Stimulated activated CD8-positive, alpha-beta memory T cell treated with anti-CD3 and anti-CD28 coated beads, Interleukin-15, amount 100 ng/mL, for 1 hour (primary cell): Measurements from ENCODE around the gene SLC38A3.

Source experiments
- DNase-seq: peaks from one replicate; pipeline ENCODE4 v3.0.0-alpha.2; 2020; ENCODE audit warnings: low read depth

The SLC38A3 gene

GRCh38 chr3:50169232-50169832 is 35.7 kb upstream of the SLC38A3 start:
- DNase-seq: no peak

DNA sequence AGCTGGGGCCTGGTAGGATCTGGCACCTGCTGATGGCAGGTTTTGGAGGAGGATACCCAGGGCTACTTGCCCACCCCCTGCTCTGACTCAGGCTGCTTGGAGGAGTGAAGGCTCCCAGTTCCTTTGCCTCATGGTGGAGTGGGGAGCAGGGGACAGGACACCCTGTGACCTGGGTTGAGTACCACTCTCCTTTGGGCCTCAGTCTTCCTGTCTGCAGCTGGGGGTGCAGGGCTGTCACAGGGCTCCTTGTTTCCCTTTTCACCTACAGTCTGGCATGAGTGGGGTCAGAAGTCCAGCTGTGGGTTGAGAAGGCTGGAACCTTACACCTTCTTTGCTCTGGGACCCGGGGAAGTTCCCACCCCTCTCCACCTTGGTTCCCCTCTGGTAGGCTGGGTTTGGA is 35.2 kb upstream of the SLC38A3 start:
- DNase-seq: no peak

DNA sequence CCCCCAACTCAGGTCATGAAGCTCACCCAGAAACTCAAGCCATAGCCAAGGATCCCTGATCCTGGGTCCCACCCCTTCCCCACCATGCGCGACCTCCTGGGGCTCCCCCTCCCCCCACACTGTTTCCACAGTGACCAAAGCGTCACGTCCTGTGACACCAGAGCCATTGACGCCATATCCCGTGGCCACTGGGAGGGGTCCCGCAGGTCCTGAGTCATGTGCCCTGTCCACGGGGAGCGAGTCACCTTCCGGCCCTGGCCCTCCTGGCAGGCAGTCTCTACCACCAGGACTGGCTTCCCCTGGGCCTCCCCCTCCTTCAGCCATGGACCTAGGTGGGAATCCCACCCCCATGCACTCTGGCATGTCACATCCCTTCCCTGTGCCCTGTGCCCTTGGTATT is 34.4 kb upstream of the SLC38A3 start:
- DNase-seq: no peak

GRCh38 chr3:50171540-50172301 is 33.4 kb upstream of the SLC38A3 start:
- no peak for DNase-seq

GRCh38 chr3:50172626-50173220 is 32.3 kb upstream of the SLC38A3 start:
- DNase-seq: no peak

DNA sequence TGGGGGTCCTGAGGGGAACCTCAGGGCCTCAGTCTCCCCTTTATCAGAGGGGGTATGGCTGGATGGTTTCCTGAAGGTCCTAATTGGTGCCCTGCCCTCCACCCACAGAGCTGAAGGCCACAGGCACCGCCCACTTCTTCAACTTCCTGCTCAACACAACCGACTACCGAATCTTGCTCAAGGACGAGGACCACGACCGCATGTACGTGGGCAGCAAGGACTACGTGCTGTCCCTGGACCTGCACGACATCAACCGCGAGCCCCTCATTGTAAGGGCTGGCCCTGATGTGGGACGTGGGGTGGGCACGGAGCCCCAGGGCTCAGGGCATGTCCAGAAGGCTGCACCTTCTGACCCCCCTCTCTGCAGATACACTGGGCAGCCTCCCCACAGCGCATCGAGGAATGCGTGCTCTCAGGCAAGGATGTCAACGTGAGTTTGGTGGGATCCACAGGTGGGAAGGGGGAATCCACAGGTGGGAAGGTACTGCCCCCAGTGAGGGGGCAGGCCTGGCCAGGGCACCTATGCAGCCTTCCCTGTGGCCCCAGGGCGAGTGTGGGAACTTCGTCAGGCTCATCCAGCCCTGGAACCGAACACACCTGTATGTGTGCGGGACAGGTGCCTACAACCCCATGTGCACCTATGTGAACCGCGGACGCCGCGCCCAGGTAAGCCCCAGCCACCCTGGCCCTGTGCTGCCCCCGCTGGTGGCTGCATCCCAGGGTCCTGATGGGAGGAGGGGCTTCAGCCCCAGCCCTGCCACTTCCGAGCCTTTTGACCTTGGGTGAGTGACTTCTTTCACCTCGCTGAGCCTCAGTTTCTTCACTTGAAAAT is 31.2 kb upstream of the SLC38A3 start:
- no peak for DNase-seq

DNA sequence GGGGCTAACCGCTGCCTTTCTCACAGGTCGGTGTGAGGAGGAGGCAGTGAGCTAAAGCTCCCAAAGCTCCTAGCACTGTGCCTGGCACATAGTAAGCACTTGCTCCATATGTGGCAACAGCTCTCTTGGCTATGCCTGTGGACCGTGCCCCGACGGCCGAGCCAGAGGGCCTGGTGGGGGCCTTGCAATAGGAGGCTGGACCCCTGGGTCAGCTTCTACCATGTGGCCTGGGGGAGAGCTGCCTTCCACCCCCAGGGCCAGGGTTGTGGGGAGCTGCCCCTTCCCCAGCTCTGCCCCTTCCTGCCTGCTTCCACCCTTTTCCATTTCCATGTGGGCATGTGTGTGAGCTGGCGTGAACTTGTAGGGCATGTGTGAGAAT is 30.6 kb upstream of the SLC38A3 start:
- no peak for DNase-seq

DNA sequence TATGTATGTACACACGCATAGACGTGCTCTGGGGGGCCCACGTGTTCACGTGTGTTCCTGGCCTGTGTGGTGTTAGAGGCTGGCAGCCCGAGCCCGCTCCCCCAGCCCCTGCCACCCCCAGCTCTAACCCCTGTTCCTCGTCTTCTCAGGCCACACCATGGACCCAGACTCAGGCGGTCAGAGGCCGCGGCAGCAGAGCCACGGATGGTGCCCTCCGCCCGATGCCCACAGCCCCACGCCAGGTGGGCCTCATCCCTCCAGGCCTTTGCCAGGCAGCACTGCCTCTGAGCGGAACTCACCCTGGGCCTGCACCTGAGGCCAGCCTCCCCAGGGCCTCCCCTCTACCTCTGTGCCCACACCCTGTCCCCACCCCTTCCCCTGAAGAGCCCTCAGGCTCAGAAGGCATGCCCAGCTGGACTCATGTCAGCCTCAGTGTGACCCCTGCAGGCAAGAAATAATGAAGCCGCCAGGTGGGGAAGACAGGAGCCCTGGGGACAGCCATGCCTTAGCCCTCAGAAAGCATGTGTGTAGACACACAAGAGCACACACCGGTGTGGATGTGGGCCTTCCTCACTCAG is 30.0 kb upstream of the SLC38A3 start:
- DNase-seq: no peak

GRCh38 chr3:50177346-50177745 is 27.7 kb upstream of the SLC38A3 start:
- DNase-seq: no peak

- no peak for DNase-seq
These were observed 25.4 kb upstream of the SLC38A3 start for GRCh38 chr3:50179710-50180109.

DNA sequence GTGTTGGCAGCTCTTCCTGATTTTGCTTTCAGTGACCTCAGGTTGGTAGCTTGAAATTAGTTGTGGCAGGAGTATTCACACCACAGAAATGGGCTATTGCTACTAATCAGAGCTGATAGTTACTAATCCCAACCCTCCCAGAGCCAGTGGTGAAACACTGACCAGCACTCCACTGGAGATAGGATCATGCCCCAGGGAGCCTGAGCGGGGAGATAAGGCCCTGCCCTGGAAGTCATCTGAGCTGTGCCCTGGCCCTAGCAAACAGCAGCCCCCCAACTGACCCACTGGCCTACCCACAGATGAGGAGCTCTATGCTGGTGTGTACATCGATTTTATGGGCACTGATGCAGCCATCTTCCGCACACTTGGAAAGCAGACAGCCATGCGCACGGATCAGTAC is 23.1 kb upstream of the SLC38A3 start:
- DNase-seq: no peak

GRCh38 chr3:50182533-50183099 is 22.5 kb upstream of the SLC38A3 start:
- DNase-seq: no peak

DNA sequence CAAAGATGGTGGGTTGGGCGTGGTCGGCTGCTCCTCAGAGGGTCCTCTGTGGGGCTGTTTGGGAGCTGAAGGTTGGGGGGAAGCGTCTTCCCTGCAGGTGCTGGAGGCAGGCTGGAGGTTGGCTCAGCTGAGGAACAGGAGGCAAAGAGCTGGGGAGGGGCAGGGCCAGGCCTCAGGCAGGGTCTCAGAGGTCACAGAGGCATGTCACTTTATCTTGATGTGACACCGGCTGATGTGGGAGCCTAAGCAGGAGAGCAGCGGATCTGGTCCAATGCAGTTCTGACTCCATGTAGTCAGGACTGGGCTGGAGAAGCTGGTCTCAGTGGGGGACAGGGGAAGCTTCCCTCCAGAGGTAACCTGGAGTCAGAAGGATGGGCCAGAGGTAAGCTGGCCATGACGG is 21.3 kb upstream of the SLC38A3 start:
- no peak for DNase-seq

GRCh38 chr3:50184242-50184978 is 20.7 kb upstream of the SLC38A3 start:
- DNase-seq: no peak

- DNase-seq: no peak
These were observed 19.8 kb upstream of the SLC38A3 start for GRCh38 chr3:50185230-50185629.

GRCh38 chr3:50186096-50186495 is 19.0 kb upstream of the SLC38A3 start:
- DNase-seq: no peak

DNA sequence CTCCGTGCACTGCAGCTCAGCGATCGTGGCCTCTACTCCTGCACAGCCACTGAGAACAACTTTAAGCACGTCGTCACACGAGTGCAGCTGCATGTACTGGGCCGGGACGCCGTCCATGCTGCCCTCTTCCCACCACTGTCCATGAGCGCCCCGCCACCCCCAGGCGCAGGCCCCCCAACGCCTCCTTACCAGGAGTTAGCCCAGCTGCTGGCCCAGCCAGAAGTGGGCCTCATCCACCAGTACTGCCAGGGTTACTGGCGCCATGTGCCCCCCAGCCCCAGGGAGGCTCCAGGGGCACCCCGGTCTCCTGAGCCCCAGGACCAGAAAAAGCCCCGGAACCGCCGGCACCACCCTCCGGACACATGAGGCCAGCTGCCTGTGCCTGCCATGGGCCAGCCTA is 17.3 kb upstream of the SLC38A3 start:
- no peak for DNase-seq

DNA sequence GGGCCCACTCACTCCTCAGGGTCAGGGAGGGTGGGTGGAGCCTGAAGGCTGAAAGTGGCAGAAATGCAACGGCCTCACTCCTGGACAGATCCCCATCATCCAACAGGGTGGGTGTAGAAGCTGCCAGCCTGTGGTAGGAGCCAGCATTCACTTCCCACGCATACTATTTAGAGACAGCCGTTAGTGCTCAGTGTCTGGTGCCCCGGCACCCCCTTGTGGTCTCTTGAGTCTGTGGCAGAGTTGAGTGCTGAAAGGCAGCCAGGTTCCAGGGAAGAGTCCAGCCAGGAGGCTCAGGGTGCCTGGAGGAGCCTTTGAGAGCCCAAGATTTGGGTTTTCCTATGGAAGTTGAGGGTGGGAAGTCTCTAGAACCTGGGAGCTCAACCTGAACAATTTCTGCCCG is 15.8 kb upstream of the SLC38A3 start:
- no peak for DNase-seq

GRCh38 chr3:50189989-50190388 is 15.1 kb upstream of the SLC38A3 start:
- no peak for DNase-seq

GRCh38 chr3:50190936-50191660 is 14.0 kb upstream of the SLC38A3 start, which contains the start of gene GNAT1:
GNAT1 (plus strand) TSS chr3:50191610; CDS start chr3:50191726, 116 bp downstream.
- DNase-seq: no peak
